Left hindlimb (tissue), 1 donor: Measurements from ENCODE around the gene POC1A.
A peak's percentile ranks its signal among the peaks of the same experiment; 100 is the strongest.

ENCODE experiments used
- DNase-seq: peaks from one replicate; pipeline ENCODE4 v3.0.0-alpha.2; 2018

POC1A gene

DNA sequence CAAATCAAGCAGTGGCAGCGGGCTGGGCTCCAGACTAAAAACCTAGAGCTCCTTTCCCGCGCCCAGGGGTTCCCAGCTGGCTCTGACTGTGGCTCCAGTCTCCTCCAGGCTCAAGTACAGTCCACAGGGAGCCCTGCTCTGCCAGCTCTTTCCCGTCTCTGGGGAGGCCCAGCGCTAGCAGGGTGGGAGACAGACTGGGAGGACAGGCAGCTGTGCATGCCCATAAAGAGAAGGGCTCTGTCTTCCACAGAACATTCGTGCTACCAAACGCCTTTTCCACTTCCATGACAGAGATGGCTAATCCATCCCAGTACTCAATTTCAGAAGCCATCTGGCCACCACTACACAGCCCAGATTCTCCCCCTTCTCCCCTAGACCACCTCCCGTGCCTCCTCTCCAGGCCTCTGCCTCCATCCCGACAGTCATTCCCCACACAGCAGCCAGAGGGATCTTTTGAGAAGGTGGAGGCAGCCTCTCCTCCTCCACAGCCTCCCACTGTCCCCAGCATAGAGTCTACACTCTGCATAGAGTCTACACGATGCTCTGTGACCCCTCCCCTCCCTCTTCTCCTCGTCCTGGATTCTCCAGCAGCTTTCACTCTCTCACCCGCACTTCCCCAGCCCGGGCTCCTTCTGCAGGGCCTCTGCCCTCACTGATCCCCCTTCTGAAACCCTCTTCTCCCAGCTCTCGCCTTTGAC, 91.0 kb downstream of the POC1A start:
- no peak for DNase-seq

DNA sequence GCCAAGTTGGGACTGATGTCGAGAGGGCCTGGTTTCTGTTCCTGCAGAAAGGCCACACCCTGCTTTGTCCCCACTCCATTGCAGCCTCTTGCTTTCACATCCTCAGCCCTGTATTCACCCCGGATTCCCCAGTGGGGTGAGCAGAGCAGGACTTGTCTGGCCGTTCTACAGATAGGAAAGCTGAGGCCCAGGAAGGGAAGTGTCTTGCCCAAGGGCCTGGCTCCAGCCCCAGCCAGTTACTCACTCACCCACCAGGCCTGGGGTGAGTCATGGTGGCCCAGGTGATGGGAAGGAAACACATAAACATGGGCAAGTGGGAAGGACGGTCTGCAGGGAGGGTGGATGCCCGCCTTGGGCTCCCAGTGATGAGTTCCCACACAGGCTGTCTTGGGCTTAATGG, 91.7 kb downstream of the POC1A start:
- no peak for DNase-seq

DNA sequence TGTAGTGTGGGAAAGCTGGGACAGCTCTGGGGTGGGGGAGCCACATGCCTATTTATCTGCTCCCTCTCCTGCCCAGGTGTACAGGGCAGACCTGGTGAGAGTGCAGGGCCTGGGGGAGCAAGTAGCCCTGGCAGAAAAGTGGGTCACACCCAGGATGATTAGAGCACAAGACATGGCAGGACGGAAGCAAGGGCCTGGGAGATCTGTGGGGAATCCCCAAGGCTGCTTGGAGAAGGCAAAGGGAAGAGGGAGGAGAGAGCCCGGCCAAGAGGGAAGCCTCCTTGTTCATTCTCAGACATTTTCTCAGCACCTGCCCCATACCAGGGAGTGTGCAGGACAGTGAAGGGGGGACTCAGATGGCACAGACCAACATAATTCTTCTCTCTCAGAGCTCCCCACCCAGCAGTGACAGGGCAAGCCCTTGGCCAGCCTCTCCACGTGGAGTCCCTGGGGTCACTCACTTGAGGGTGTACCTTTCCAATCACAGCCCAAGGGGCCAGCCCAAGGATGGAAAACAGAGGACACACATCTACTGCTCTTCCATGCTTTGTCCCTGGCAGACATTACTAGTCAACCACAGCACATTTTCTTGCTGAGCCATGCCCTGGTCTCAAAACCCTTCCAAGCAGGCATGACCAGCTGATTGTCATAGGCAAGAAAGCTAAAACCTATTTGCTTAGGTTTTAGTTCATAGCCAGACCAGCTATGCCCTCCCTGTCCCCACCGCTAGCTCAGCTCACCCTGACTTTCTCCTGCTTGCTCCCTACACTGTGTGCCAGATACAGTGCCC, 92.9 kb downstream of the POC1A start:
- no peak for DNase-seq

GRCh38 chr3:52059781-52060180, 94.4 kb downstream of the POC1A start:
- DNase-seq = no peak

- DNase-seq = no peak
These were observed 96.3 kb downstream of the POC1A start for GRCh38 chr3:52057812-52058495.

DNA sequence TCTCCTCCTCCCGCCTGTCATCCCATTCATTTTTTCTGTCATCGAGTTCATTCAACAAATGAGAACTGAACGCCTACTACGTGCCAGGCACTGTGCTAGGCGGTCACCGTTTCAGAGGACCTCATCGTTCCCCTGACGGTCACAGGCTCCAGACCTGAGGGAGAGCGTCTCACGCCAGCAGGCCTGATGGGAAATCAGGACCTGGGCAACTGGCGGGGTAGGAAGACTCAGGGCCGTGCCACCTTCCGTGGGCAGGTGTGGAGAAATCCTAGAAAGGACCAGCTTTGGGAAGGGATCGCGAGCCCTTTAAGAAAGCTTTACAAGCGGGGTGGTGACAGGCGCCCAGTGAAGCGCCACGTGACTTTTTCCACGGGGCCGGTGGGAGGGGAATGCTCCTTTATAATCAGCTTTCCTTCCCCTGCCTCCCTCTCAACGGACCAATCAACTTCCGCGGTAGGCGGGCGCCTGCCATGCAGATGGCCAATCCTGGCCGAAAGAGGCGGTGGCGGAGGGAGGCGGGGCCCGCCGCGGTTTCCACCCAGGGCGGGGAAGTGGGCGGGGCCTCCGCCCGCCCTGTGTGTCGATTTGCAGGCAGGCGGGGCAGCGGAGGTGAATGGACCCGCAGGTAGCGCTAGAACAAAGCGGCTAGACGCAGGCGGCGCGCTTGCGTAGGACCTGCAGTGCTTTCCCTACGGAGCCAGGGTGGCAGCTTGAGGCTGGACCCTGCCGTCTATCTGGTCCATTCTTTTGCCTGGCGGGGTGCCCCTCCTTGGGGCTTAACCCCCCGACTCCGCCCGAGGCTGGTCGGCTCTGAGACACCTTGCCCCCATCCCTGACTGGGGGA, 97.0 kb downstream of the POC1A start:
- DNase-seq = peak; percentile 99

DNA sequence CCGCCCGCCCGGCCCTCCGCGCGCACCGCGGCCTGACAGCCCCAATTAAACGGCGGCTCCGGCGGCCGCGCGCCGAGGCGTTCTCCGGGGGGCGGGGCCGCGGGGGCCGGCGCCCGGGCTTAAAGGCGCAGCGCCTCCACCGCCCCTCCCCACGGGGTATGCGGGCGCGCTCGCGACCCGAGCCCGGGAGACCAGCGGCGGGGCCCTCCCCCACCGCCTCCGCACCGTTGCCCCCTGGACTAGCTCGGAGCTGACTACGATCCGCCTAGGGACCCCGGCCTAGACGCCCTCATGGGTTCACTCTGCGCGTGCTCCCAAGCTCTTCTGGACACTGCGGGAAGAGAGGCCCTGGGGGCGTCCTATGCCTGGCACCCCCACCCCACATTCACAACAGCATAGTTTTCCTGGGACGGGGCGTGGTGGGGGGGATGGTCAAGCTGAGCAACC, 97.7 kb downstream of the POC1A start, which contains the start of gene DUSP7:
DUSP7 (minus strand) TSS at position 51 of the 447 bp plus-strand sequence. CDS start 205 bp downstream, outside the sequence.
- DNase-seq = peak; percentile 81

- DNase-seq = no peak
These were observed 98.5 kb downstream of the POC1A start for GRCh38 chr3:52055537-52056351.

GRCh38 chr3:52054661-52055511, 99.3 kb downstream of the POC1A start:
- DNase-seq = no peak

DNA sequence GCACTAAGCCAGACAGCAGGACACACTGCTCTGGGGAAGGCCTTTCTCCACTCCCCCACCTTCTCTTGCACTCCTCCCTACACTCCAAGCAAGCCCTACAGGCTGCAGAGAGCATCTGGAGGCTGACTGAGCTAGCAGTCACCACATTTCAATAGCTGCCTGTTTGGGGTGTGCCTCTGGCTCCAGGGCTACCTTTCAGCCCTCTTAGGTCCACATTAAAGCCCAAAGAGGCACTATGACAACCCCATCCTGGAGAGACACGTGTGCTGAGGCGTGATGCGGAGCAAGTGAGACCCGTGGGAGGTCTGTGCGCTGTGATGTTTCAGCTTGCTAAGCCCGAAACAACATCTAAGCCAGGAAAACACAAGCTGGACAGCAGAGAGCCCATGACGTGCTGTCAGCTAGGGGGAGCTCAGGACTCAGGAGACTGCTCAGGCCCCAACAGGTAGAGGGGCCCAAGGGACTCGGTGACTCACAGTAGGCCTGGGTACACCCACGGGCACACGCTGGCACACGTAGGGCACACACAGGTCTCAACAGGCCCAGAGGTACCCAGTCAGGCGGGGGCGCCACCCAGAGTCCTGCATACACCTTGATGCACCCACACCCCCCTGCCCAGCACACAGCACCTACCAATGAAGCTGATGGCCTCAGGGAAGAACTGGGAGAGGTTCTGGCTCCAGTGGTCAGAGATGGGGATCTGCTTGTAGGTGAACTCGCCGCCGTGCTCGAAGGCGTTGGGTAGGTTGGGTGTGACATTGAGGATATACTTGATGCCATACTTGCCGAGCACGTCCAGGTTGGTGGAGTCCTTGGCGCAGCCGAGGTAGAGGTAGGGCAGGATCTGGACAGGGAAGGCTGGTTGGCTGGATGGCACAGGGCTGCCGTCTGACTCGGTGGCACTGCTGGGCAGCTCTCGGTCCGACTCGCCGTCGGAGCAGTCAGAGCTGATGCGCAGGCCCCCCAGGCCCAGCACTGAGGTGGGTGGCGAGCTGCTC, 100.6 kb downstream of the POC1A start:
- DNase-seq = no peak

DNA sequence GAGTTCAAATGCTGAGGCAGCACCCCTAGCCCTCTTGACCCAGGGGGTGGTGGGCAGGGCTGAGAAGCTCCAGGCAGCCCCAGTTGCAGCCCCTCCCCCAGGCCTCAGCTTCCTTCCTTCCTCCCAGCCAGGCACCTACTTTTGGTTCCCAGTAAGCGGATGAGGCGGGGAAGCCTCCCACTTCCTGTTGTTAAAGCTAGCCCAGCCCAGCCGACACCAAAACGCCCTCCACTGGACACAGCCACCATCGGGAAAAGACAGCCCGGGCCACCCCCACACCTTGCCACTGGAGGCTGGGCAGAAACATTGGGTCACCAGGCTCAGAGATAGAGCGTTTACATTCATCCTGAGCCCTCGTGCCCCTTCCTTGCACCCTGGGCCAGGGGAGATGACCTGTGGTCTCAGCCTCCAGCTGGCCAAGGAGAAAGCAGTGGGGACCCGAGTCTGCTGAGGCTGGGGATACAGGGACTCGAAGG, 101.4 kb downstream of the POC1A start:
- peak; percentile 86 for DNase-seq

- no peak for DNase-seq
These were observed 102.8 kb downstream of the POC1A start for GRCh38 chr3:52051444-52051843.

DNA sequence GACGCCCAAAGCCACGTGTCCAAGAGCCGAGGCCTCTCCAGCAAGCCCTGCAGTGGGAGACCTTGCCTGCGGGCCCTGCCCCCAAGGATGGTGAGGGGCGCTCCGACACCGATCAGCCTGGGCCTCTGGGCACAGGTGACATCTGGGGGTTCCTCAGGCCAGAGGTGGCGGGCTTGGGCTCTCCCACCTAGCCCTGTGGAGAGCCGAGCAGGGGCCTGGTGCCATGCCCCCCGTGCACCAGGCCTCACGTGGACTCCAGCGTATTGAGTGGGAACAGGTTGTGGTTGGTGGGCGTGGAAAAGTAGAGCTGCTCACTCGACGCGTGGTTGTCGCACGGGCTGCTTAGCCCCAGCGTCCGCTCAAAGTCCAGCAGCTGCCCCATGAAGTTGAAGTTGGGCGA, 103.7 kb downstream of the POC1A start:
- no peak for DNase-seq

DNA sequence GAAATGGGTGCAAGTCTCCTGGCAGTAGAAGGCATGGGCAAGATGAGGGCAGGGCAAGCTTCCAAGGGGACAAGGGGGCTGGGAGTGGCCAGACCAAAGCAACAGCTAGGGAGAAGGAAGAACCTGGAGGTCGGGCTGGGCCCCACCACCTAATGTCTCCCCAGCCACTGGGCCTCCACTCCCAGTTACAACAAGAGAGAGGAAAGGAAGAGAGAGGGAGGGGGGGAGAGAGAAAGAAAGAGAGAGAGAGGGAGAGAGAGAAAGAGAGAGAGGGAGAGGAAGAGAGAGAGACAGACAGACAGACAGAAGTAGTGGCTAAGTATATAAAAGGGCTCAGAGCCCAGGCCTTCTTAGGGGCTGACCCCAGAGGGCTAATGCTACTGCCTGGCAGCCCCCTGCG, 104.7 kb downstream of the POC1A start:
- DNase-seq = no peak

DNA sequence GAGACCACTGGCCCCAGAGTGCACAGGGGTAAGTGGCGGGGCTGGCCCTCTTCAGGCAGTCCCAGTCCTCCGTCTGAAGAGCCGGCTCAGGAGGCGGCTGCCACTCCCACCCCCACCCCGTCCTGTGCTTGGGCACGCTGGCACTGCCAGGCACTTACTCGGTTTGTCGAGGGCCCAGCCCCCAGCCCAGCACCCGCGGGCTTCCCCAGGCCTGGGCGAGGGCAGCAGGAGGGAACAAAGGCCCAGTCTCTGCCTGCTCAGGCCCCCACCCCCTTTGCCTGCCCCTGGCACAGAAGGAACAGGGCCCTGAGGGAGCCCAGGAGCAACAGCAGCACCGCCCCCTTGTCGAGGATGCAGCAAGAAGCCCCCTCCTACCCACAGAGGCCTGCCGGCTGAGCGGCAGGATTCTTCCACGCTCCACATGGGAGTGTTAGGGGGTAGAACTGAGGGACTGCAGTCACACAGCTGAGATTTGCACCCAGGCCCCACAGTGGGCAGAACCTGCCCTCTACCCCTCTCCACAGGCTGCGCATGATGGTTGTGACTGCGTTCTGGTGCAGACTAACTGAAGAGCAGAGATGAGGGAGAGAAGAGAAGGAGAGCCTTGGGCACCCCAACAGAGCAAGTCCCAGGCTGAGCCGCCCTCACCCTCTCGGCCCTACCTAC, 106.8 kb downstream of the POC1A start:
- no peak for DNase-seq

- DNase-seq = no peak
These were observed 107.4 kb downstream of the POC1A start for GRCh38 chr3:52046902-52047239.

DNA sequence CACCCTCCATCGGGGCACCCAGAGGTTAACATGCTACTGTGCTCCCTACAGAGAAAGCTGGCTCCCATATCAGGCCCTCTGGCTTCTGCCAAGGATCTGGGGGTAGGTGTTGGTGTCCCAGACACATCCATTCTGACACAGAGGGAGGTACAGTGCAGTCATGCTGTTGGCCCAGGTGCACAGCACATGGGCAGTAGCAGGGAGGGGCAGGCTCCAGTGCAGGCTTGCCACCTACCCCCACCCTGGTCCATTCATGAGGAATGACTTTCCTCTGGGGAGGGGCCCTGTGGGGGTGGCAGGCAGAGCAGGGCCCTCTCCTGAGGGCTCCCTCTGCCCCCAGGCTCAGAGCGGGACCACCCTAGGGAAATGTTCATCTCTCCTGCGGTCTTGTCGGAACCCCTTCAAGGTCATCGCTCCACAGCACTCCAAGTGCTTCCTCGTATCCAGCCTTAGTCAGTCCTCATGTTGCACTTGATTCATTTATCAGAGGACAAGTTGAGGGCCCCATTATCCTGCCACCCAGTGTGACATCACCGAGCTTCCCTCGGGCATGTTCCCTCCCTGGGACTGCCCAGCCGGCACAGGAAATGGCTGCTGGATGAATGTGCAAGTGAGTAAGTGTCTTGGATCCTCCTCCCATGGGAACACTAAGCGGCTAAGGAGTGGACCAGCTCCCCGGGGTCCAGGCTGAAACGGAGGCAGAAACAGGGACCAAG, 107.9 kb downstream of the POC1A start:
- no peak for DNase-seq
